Measurements from ENCODE around the gene MPC1.
"Not testable (repeated sequence)": the region's sequence is repeated elsewhere in the genome, so short reads cannot be mapped to it uniquely, and the experiment has no call there.

DNA sequence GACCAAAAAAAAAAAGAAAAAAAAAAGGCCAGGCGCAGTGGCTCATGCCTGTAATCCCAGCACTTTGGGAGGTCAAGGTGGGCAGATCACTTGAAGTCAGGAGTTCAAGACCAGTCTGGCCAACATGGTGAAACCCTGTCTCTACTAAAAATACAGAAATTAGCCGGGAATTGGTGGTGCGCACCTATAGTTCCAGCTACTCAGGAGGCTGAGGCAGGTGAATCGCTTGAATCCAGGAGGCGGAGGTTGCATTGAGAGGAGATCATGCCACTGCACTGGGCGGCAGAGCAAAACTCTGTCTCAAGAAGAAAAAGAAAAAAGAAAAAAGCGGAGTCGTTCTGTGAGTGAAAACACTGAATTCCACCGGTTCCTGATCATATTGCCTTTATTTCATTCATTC, 4.4 kb upstream of the MPC1 start:
- TF ChIP-seq, protein P1, sequence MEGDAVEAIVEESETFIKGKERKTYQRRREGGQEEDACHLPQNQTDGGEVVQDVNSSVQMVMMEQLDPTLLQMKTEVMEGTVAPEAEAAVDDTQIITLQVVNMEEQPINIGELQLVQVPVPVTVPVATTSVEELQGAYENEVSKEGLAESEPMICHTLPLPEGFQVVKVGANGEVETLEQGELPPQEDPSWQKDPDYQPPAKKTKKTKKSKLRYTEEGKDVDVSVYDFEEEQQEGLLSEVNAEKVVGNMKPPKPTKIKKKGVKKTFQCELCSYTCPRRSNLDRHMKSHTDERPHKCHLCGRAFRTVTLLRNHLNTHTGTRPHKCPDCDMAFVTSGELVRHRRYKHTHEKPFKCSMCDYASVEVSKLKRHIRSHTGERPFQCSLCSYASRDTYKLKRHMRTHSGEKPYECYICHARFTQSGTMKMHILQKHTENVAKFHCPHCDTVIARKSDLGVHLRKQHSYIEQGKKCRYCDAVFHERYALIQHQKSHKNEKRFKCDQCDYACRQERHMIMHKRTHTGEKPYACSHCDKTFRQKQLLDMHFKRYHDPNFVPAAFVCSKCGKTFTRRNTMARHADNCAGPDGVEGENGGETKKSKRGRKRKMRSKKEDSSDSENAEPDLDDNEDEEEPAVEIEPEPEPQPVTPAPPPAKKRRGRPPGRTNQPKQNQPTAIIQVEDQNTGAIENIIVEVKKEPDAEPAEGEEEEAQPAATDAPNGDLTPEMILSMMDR (IDR thresholded peaks at IDR 0.05 in 8 of 11, conservative IDR thresholded peaks at IDR 0.05 in 3 of 11): not testable (repeated sequence)
- TF ChIP-seq POLR2A (IDR thresholded peaks at IDR 0.05): not testable (repeated sequence)
